A673 (cell line): Measurements from ENCODE around the gene C2orf72.

Source experiments
- CTCF ChIP-seq: fragments of 300-800, 200-600 bp; sonication (generic); conservative IDR thresholded peaks from 2 replicates; pipeline ENCODE4 v1.5.1; 2017; ENCODE audit warnings: low read depth, mild to moderate bottlenecking, antibody characterized with exemption, low read length, moderate library complexity, mixed read lengths
- EZH2 ChIP-seq: fragments of 200-600 bp; sonication (generic); IDR thresholded peaks from 2 replicates; pipeline ENCODE4 v1.6.1; 2017; ENCODE audit warnings: borderline replicate concordance, low read depth, mild to moderate bottlenecking, mixed read lengths, antibody characterized with exemption, low read length; ENCODE audit not compliant: poor library complexity, severe bottlenecking

DNA sequence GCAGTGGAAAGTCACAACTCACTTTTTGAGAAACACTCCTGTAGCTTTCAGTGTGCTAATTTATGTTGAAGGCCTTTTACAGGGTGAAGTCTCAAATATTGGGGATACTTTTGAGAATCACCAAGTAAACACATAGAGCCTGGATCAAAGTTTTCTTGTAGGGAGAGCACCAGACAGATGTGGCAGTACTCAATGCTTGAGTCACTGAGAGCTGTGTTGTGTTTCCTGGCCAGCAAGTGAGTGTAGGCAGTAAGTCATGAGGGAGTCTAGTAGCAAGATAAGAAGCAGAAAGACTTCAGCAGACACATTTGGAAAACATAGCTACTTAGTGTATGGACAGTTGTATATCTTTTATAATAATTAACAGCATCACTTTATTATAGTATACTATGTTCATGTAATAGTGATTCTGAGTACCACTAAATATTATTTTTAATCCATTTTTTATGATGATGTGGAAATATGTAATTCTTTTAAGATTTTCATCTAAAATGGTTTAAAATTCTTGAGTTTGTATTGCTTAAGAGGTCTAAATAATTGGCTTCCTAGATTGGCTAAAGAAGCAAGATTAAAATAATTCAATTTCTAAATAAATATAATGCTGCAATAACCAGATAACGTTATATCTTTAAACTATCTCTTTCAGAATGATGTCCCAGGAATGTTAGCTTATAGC is 32.2 kb downstream of the C2orf72 start:
- TF ChIP-seq CTCF = no peak
- no peak for TF ChIP-seq EZH2
